Panc1 (cell line): ENCODE data around the gene C15orf40. TPM values are rescaled to one million over a fixed set of nuclear protein-coding genes. Genes with fewer than 3 reads are reported as not detected.
A peak's percentile ranks its signal among the peaks of the same experiment; 100 is the strongest.

Experiments used
- ATAC-seq: fragments of 200-7000 bp; cut with Tn5 transposase; 2 replicates; pipeline ENCODE4 v1.9.1; 2020; ENCODE audit warnings: mild to moderate bottlenecking, moderate library complexity
- BruUV-seq: library from RNA; stranded (reverse); fragments of 400-500 nt; replicated peaks from 2 replicates; lab custom pipeline; 2021; lab: Mats Ljungman, UMichigan
- CTCF ChIA-PET: fragments of 300-600 bp; sonication (Branson Sonifier 250); formaldehyde crosslinking; loops from one replicate; lab custom pipeline; 2022; ENCODE audit warnings: antibody characterized with exemption; lab: Charles Lee
- POLR2A ChIA-PET: fragments of 300-600 bp; sonication (Branson Sonifier 250); formaldehyde crosslinking; loops from one replicate; lab custom pipeline; 2022; ENCODE audit warnings: antibody characterized with exemption; lab: Charles Lee
- DNase-seq: peaks from one replicate; pipeline ENCODE4 v3.0.0-alpha.2; 2010; ENCODE audit warnings: low read depth, low spot score
- H3K27ac ChIP-seq: 2 replicates; pipeline ENCODE4 v1.5.1; 2011; ENCODE audit warnings: mild to moderate bottlenecking, low read length, inconsistent platforms
- H3K27me3 ChIP-seq: fragments of 200-500 bp; sonication (Bioruptor generic); 2 replicates; pipeline ENCODE4 v1.6.0; 2014; ENCODE audit warnings: low read length, inconsistent platforms; ENCODE audit not compliant: control insufficient read depth, insufficient read depth
- H3K36me3 ChIP-seq: fragments of 200-500 bp; sonication (Bioruptor generic); 2 replicates; pipeline ENCODE4 v1.5.1; 2014; ENCODE audit warnings: inconsistent platforms, mild to moderate bottlenecking, low read length, moderate library complexity; ENCODE audit not compliant: control insufficient read depth, insufficient read depth
- H3K4me1 ChIP-seq: 2 replicates; pipeline ENCODE4 v1.5.1; 2011; ENCODE audit warnings: inconsistent platforms, mild to moderate bottlenecking, low read length, moderate library complexity; ENCODE audit not compliant: control insufficient read depth, insufficient read depth
- H3K4me3 ChIP-seq, 2 experiments: 2 replicates each; pipeline ENCODE4 v1.5.1; 2011 to 2012; ENCODE audit warnings: low read depth in 2 of 2, low read length in 2 of 2, mild to moderate bottlenecking in 2 of 2, inconsistent platforms in 1 of 2, moderate library complexity in 1 of 2
- H3K9me3 ChIP-seq: fragments of 200-500 bp; sonication (Bioruptor generic); 2 replicates; pipeline ENCODE4 v1.5.1; 2014; ENCODE audit warnings: low read depth, mild to moderate bottlenecking, inconsistent platforms, low read length, moderate library complexity; ENCODE audit not compliant: control insufficient read depth, insufficient read depth
- POLR2AphosphoS5 ChIP-seq: IDR thresholded peaks from 2 replicates; pipeline ENCODE4 v1.6.1; 2012; ENCODE audit warnings: mild to moderate bottlenecking, low read depth, low read length, moderate library complexity
- SIN3A ChIP-seq: IDR thresholded peaks from 2 replicates; pipeline ENCODE4 v1.6.1; 2012; ENCODE audit warnings: low read depth, mild to moderate bottlenecking, low read length, moderate library complexity, borderline replicate concordance; ENCODE audit not compliant: insufficient read depth
- TCF7L2 ChIP-seq: IDR thresholded peaks from 2 replicates; pipeline ENCODE4 v1.6.1; 2011; ENCODE audit warnings: mild to moderate bottlenecking, low read depth, low read length, inconsistent platforms
- in situ Hi-C: cut with HindIII; loops from 2 replicates; pipeline ENCODE4 v1.10.0; 2016; ENCODE audit warnings: low sequenced_read_pairs, low pct_unique_long_range_greater_than_20kb
- intact Hi-C: fragments of 100-400 bp; cut with micrococcal nuclease; formaldehyde crosslinking; loops from one replicate; pipeline ENCODE4 v1.10.0; 2022; ENCODE audit not compliant: unreplicated experiment
- total RNA-seq: library from RNA; stranded (reverse); gene quantifications from one replicate; pipeline ENCODE4 v1.2.1, GENCODE V29; 2021; ENCODE audit not compliant: unreplicated experiment
- TF ChIP-seq, protein P1 (sequence below): fragments of 450-650 bp; IDR thresholded peaks from 2 replicates; pipeline ENCODE4 v1.5.1; 2017; ENCODE audit warnings: mild to moderate bottlenecking
- TF ChIP-seq, protein P2 (sequence below), 2 experiments: IDR thresholded peaks; 2 replicates each; pipeline ENCODE4 v1.6.1; 2011 to 2012; ENCODE audit warnings: low read depth in 2 of 2, control low read depth in 1 of 2, low read length in 1 of 2, mild to moderate bottlenecking in 1 of 2, moderate library complexity in 1 of 2; ENCODE audit not compliant: insufficient read depth in 1 of 2

The C15orf40 gene
- total RNA-seq, 1 experiment from 2014 or later: 21.1 TPM

DNA sequence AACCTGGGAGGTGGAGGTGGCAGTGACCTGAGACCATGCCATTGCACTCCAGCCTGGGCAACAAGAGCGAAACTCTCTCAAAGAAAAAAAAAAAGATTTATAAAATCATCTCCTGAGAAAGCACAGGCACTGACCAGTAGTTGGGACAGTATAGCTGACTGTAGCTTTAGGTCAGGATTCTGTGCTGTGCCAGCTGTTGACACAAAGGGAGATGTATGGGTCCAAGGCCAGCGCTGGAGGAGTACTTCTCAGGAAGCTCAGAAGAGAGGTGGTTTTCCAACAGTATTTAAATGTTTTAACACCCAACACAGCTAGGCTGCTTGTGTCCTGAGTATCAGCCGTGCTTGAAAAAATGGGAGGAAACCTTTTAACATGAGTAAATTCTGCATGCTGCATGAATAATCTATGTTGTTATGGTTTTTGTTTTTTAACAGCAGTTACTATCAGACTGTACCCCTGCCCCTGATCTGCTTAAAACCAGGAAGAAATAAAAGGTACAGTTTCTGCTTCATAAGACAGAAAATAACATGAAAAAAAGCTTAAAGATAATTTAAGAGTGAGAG is 18.9 kb downstream of the C15orf40 start:
- CTCF ChIA-PET: interaction anchor here (0.7 to 1.7 kb wide), 2 partner anchors 26 to 143 kb away, joined by 5 read pairs; no protein-coding TSS in a partner anchor
- ATAC-seq: peak; percentile 61; the same call in 1 of the 2 replicates
- H3K4me3 ChIP-seq: no peak overlapping the region
- H3K9me3 ChIP-seq: no peaks in the 10 kb centered on the region
- TF ChIP-seq TCF7L2: no peak
- TF ChIP-seq SIN3A: no peak
- TF ChIP-seq, protein P1, sequence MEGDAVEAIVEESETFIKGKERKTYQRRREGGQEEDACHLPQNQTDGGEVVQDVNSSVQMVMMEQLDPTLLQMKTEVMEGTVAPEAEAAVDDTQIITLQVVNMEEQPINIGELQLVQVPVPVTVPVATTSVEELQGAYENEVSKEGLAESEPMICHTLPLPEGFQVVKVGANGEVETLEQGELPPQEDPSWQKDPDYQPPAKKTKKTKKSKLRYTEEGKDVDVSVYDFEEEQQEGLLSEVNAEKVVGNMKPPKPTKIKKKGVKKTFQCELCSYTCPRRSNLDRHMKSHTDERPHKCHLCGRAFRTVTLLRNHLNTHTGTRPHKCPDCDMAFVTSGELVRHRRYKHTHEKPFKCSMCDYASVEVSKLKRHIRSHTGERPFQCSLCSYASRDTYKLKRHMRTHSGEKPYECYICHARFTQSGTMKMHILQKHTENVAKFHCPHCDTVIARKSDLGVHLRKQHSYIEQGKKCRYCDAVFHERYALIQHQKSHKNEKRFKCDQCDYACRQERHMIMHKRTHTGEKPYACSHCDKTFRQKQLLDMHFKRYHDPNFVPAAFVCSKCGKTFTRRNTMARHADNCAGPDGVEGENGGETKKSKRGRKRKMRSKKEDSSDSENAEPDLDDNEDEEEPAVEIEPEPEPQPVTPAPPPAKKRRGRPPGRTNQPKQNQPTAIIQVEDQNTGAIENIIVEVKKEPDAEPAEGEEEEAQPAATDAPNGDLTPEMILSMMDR: no peak
- TF ChIP-seq, protein P2, sequence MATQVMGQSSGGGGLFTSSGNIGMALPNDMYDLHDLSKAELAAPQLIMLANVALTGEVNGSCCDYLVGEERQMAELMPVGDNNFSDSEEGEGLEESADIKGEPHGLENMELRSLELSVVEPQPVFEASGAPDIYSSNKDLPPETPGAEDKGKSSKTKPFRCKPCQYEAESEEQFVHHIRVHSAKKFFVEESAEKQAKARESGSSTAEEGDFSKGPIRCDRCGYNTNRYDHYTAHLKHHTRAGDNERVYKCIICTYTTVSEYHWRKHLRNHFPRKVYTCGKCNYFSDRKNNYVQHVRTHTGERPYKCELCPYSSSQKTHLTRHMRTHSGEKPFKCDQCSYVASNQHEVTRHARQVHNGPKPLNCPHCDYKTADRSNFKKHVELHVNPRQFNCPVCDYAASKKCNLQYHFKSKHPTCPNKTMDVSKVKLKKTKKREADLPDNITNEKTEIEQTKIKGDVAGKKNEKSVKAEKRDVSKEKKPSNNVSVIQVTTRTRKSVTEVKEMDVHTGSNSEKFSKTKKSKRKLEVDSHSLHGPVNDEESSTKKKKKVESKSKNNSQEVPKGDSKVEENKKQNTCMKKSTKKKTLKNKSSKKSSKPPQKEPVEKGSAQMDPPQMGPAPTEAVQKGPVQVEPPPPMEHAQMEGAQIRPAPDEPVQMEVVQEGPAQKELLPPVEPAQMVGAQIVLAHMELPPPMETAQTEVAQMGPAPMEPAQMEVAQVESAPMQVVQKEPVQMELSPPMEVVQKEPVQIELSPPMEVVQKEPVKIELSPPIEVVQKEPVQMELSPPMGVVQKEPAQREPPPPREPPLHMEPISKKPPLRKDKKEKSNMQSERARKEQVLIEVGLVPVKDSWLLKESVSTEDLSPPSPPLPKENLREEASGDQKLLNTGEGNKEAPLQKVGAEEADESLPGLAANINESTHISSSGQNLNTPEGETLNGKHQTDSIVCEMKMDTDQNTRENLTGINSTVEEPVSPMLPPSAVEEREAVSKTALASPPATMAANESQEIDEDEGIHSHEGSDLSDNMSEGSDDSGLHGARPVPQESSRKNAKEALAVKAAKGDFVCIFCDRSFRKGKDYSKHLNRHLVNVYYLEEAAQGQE (IDR thresholded peaks at IDR 0.05; ENCODE audit: insufficient read depth in 1 of 2, low read depth in 2 of 2, low read length in 1 of 2): no peak
- TF ChIP-seq POLR2AphosphoS5: no peak
- POLR2A ChIA-PET: no interaction called here
- intact Hi-C loops (no loop called here), in situ Hi-C loops (no loop called here)
- peaks cover 10% of the 10 kb centered on the region for H3K36me3 ChIP-seq
- BruUV-seq: no TSS peak
- no peaks in the 10 kb centered on the region for H3K27me3 ChIP-seq
- DNase-seq: no peak
- no peak overlapping the region for H3K27ac ChIP-seq
- no peaks in the 10 kb centered on the region; the same call in 1 of the 2 replicates for H3K4me1 ChIP-seq

DNA sequence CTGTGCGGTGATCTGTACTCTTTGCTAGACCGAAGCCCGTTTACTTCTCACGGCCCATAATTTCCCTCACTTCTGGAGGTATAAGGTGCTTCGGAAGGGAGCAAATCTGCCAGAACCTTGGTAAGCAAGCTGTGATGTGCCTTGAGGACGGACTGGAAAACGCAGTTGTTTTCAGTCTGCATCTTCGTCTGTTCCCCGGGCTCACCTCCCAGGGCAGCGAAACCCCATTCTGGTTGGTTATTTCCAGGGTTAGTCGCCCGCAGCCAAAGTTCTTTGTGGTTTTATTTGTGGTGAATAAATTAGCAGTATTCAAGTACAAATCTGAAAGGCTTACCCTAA is 25.0 kb downstream of the C15orf40 start:
- TF ChIP-seq POLR2AphosphoS5 (no peak), TCF7L2 (no peak), SIN3A (no peak)
- TF ChIP-seq, protein P2 (IDR thresholded peaks at IDR 0.05; ENCODE audit: insufficient read depth in 1 of 2, low read depth in 2 of 2, low read length in 1 of 2): no peak
- TF ChIP-seq, protein P1: no peak
- ATAC-seq (peak; percentile 49), DNase-seq (no peak)
- BruUV-seq: TSS peak; percentile 92
- ChIA-PET CTCF (no interaction called here), POLR2A (interaction anchor here (0.7 kb wide), 1 partner anchor 417 kb away, joined by 3 read pairs; no protein-coding TSS in a partner anchor)
- intact Hi-C loops (no loop called here), in situ Hi-C loops (no loop called here)
- peaks cover 5% of the 10 kb centered on the region for H3K4me1 ChIP-seq
- H3K9me3 ChIP-seq: no peaks in the 10 kb centered on the region
- H3K27me3 ChIP-seq: no peaks in the 10 kb centered on the region
- H3K4me3 ChIP-seq: peak overlapping the region; percentile 98 to 100
- peak overlapping the region; percentile 99 for H3K27ac ChIP-seq
- H3K36me3 ChIP-seq: peaks cover 13% of the 10 kb centered on the region
